ENCODE data around the gene SFTPB.
"Not testable (repeated sequence)": the region's sequence is repeated elsewhere in the genome, so short reads cannot be mapped to it uniquely, and the experiment has no call there.

SFTPB gene

DNA sequence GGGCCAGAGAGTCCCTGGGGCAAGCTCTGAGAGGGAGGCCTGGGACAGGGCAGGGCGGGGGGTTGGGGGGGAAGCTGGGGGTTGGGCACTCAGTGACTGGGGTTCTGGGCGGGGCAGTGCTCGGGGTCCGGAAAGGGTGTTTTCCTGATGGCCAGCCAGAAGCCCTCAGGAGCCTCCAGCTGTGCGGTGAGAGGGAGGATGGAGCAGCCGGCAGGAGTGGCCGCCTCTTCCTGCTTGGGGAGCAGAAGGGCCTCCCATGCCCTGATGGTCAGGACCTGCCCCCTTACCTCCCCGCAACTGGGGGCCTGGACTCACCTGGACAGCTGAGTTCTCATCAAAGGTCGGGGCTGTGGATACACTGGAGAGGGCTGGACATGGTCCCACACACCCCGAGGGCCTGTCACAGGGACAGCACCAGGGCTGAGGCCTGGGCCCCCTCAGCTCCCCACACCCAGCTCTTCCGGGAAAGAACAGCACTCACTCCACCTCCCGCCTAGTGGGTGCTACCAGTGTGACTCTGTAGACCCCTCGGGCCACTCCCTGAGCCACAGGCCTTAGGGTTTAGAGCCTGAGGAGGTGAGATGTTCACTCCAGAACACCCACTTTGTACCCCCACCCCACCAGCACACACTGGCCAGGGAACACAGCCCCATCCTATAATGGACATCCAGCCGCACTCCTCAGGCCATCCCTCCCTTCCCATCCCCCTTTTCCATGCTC is 6.7 kb downstream of the SFTPB start:
- Histone ChIP-seq H3K9ac (ENCODE audit: low read length) (no peak overlapping the region), H3K36me3 (ENCODE audit: insufficient read depth, low read length) (no peaks in the 10 kb centered on the region), H3K27me3 (ENCODE audit: control insufficient read depth in 1 of 2, insufficient read depth in 2 of 2, low read length in 2 of 2) (no peaks in the 10 kb centered on the region), H3K27ac (ENCODE audit: low read depth, low read length) (no peak overlapping the region), H3K9me3 (ENCODE audit: low read length) (no peaks in the 10 kb centered on the region), H3K4me1 (ENCODE audit: insufficient read depth, low read length) (no peaks in the 10 kb centered on the region), H3K4me3 (ENCODE audit: low read depth in 1 of 2, low read length in 2 of 2) (no peak overlapping the region)

GRCh38 chr2:85660725-85661124 is 7.3 kb downstream of the SFTPB start:
- Histone ChIP-seq H3K4me1 (ENCODE audit: insufficient read depth, low read length) (no peaks in the 10 kb centered on the region), H3K27ac (ENCODE audit: low read depth, low read length) (no peak overlapping the region), H3K36me3 (ENCODE audit: insufficient read depth, low read length) (peaks cover 5% of the 10 kb centered on the region), H3K9me3 (ENCODE audit: low read length) (no peaks in the 10 kb centered on the region), H3K4me3 (ENCODE audit: low read depth in 1 of 2, low read length in 2 of 2) (no peak overlapping the region), H3K27me3 (ENCODE audit: control insufficient read depth in 1 of 2, insufficient read depth in 2 of 2, low read length in 2 of 2) (no peaks in the 10 kb centered on the region), H3K9ac (ENCODE audit: low read length) (no peak overlapping the region)

DNA sequence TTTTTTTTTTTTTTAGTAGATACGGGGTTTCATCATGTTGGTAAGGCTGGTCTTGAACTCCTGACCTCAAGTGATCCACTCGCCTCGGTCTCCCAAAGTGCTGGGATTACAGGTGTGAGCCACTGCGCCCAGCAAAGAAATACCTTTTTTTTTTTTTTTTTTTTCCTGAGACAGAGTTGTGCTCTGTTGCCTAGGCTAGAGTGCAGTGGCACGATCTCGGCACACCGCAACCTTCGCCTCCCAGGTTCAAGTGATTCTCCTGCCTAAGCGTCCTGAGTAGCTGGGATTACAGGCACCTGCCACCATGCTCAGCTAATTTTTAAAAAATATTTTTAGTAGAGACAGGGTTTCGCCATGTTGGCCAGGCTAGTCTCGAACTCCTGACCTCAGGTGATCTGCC is 7.7 kb downstream of the SFTPB start:
- not testable (repeated sequence) for H3K9me3 ChIP-seq (ENCODE audit: low read length); H3K9ac ChIP-seq (ENCODE audit: low read length); H3K36me3 ChIP-seq (ENCODE audit: insufficient read depth, low read length); H3K4me1 ChIP-seq (ENCODE audit: insufficient read depth, low read length); H3K27ac ChIP-seq (ENCODE audit: low read depth, low read length); H3K4me3 ChIP-seq (ENCODE audit: low read depth in 1 of 2, low read length in 2 of 2); H3K27me3 ChIP-seq (ENCODE audit: control insufficient read depth in 1 of 2, insufficient read depth in 2 of 2, low read length in 2 of 2)

DNA sequence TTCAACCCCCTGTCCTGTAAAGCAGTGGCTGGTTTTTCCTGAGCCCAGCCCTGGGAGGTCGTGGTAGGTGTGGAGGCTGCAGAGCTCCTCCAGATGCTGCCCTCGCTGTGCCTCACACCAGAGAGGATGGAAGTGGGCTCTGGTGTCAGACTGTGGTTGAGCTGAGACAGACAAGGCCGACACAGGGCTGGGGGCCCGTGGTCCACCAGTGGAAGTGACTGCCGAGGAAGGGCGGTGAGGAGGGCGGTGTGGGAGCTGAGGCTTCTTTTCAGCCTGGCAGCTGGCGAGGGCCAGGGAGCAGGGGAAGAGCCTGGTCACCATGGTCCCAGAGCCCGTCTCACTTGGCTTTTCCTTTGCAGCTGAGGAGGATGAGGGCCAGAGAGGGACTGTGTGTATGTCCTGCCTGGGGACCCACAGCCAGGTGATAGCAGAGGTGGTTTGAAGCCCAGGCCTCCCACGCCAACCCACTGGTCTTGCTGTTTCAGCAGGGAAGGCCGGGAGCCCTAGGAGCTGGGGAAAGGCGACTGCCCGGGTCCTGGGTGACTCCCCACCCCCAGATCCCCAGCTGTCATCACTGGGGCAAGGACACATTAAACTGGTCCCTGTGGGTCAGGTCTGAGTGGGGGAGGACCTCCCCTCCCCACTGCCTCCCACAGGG is 8.5 kb downstream of the SFTPB start:
- Histone ChIP-seq H3K9ac (ENCODE audit: low read length) (no peak overlapping the region), H3K27ac (ENCODE audit: low read depth, low read length) (no peak overlapping the region), H3K27me3 (ENCODE audit: control insufficient read depth in 1 of 2, insufficient read depth in 2 of 2, low read length in 2 of 2) (no peaks in the 10 kb centered on the region), H3K4me3 (ENCODE audit: low read depth in 1 of 2, low read length in 2 of 2) (no peak overlapping the region), H3K36me3 (ENCODE audit: insufficient read depth, low read length) (peaks cover 5% of the 10 kb centered on the region), H3K4me1 (ENCODE audit: insufficient read depth, low read length) (no peaks in the 10 kb centered on the region), H3K9me3 (ENCODE audit: low read length) (no peaks in the 10 kb centered on the region)

DNA sequence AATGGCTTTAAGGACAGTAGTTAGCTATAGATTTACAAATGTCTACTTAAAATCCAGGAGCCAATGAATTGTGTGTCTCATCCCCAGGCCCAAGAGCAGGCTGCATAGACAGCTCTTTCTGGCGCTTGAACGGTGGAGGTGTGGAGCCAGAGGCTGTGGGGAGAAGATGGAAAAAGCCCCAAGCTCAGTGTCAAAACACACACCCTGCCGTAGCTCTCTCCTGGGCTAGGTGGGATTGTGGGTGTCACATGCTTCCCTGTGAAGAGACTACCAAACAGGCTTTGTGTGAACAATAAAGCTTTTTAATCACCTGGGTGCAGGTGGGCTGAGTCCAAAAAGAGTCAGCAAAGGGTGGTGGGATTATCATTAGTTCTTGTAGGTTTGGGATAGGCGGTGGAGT is 10.6 kb downstream of the SFTPB start:
- H3K27me3 ChIP-seq (ENCODE audit: control insufficient read depth in 1 of 2, insufficient read depth in 2 of 2, low read length in 2 of 2); H3K36me3 ChIP-seq (ENCODE audit: insufficient read depth, low read length); H3K4me3 ChIP-seq (ENCODE audit: low read depth in 1 of 2, low read length in 2 of 2); H3K9me3 ChIP-seq (ENCODE audit: low read length); H3K4me1 ChIP-seq (ENCODE audit: insufficient read depth, low read length); H3K9ac ChIP-seq (ENCODE audit: low read length); H3K27ac ChIP-seq (ENCODE audit: low read depth, low read length): not testable (repeated sequence)

- Histone ChIP-seq H3K4me3 (ENCODE audit: low read depth in 1 of 2, low read length in 2 of 2) (no peak overlapping the region), H3K9me3 (ENCODE audit: low read length) (no peaks in the 10 kb centered on the region), H3K9ac (ENCODE audit: low read length) (no peak overlapping the region), H3K36me3 (ENCODE audit: insufficient read depth, low read length) (peaks cover 13% of the 10 kb centered on the region), H3K4me1 (ENCODE audit: insufficient read depth, low read length) (no peaks in the 10 kb centered on the region), H3K27ac (ENCODE audit: low read depth, low read length) (no peak overlapping the region), H3K27me3 (ENCODE audit: control insufficient read depth in 1 of 2, insufficient read depth in 2 of 2, low read length in 2 of 2) (no peaks in the 10 kb centered on the region)
Observed at GRCh38 chr2:85656468-85656867, 11.5 kb downstream of the SFTPB start.

GRCh38 chr2:85655961-85656417 is 12.0 kb downstream of the SFTPB start:
- no peaks in the 10 kb centered on the region for H3K4me1 ChIP-seq (ENCODE audit: insufficient read depth, low read length)
- H3K27me3 ChIP-seq (ENCODE audit: control insufficient read depth in 1 of 2, insufficient read depth in 2 of 2, low read length in 2 of 2), result no peaks in the 10 kb centered on the region
- peaks cover 18% of the 10 kb centered on the region for H3K36me3 ChIP-seq (ENCODE audit: insufficient read depth, low read length)
- no peaks in the 10 kb centered on the region for H3K9me3 ChIP-seq (ENCODE audit: low read length)
- H3K27ac ChIP-seq (ENCODE audit: low read depth, low read length), result no peak overlapping the region
- no peak overlapping the region for H3K4me3 ChIP-seq (ENCODE audit: low read depth in 1 of 2, low read length in 2 of 2)
- no peak overlapping the region for H3K9ac ChIP-seq (ENCODE audit: low read length)

GRCh38 chr2:85653996-85654395 is 14.0 kb downstream of the SFTPB start:
- no peaks in the 10 kb centered on the region for H3K4me1 ChIP-seq (ENCODE audit: insufficient read depth, low read length)

GRCh38 chr2:85652056-85652455 is 15.9 kb downstream of the SFTPB start:
- no peaks in the 10 kb centered on the region for H3K9me3 ChIP-seq (ENCODE audit: low read length)
- H3K9ac ChIP-seq (ENCODE audit: low read length), result no peak overlapping the region
- H3K27me3 ChIP-seq (ENCODE audit: control insufficient read depth in 1 of 2, insufficient read depth in 2 of 2, low read length in 2 of 2), result no peaks in the 10 kb centered on the region
- H3K4me1 ChIP-seq (ENCODE audit: insufficient read depth, low read length), result no peaks in the 10 kb centered on the region
- H3K4me3 ChIP-seq (ENCODE audit: low read depth in 1 of 2, low read length in 2 of 2), result no peak overlapping the region
- no peak overlapping the region for H3K27ac ChIP-seq (ENCODE audit: low read depth, low read length)
- peaks cover 46% of the 10 kb centered on the region for H3K36me3 ChIP-seq (ENCODE audit: insufficient read depth, low read length)

More at GRCh38 chr2:85653996-85654395, 14.0 kb downstream of the SFTPB start:
- Histone ChIP-seq H3K27ac (ENCODE audit: low read depth, low read length) (no peak overlapping the region), H3K36me3 (ENCODE audit: insufficient read depth, low read length) (peaks cover 26% of the 10 kb centered on the region), H3K9ac (ENCODE audit: low read length) (no peak overlapping the region), H3K27me3 (ENCODE audit: control insufficient read depth in 1 of 2, insufficient read depth in 2 of 2, low read length in 2 of 2) (no peaks in the 10 kb centered on the region), H3K9me3 (ENCODE audit: low read length) (no peaks in the 10 kb centered on the region), H3K4me3 (ENCODE audit: low read depth in 1 of 2, low read length in 2 of 2) (no peak overlapping the region)

GRCh38 chr2:85651097-85651496 is 16.9 kb downstream of the SFTPB start:
- no peak overlapping the region for H3K4me3 ChIP-seq (ENCODE audit: low read depth in 1 of 2, low read length in 2 of 2)
- peaks cover 54% of the 10 kb centered on the region for H3K36me3 ChIP-seq (ENCODE audit: insufficient read depth, low read length)
- no peak overlapping the region for H3K27ac ChIP-seq (ENCODE audit: low read depth, low read length)
- no peaks in the 10 kb centered on the region for H3K4me1 ChIP-seq (ENCODE audit: insufficient read depth, low read length)
- H3K9me3 ChIP-seq (ENCODE audit: low read length), result no peaks in the 10 kb centered on the region
- no peak overlapping the region for H3K9ac ChIP-seq (ENCODE audit: low read length)
- H3K27me3 ChIP-seq (ENCODE audit: control insufficient read depth in 1 of 2, insufficient read depth in 2 of 2, low read length in 2 of 2), result no peaks in the 10 kb centered on the region

DNA sequence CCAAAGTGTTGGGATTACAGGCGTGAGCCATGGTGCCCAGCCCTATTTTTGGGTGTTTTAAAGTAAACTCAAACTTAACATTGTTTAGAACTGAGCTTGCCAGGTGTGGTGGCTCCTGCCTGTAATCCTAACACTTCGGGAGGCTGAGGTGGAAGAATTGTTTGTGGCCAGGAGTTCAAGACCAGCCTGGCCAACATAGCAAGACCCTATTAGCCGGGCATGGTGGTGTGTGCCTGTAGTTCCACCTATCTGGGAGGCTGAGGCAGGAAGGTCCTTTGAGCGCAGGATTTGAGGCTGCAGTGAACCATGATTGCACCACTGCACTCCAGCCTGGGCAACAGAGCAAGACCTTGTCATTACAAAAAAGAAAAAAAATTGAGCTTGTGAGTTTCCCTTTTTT is 17.5 kb downstream of the SFTPB start:
- Histone ChIP-seq H3K4me3 (ENCODE audit: low read depth in 1 of 2, low read length in 2 of 2) (no peak overlapping the region), H3K4me1 (ENCODE audit: insufficient read depth, low read length) (no peaks in the 10 kb centered on the region), H3K36me3 (ENCODE audit: insufficient read depth, low read length) (peaks cover 56% of the 10 kb centered on the region), H3K27ac (ENCODE audit: low read depth, low read length) (no peak overlapping the region), H3K9ac (ENCODE audit: low read length) (no peak overlapping the region), H3K27me3 (ENCODE audit: control insufficient read depth in 1 of 2, insufficient read depth in 2 of 2, low read length in 2 of 2) (no peaks in the 10 kb centered on the region), H3K9me3 (ENCODE audit: low read length) (no peaks in the 10 kb centered on the region)
